Measurements from ENCODE around the gene SLC9B1. TPM values are rescaled to one million over a fixed set of nuclear protein-coding genes. Genes with fewer than 3 reads are reported as not detected.
"Not testable (repeated sequence)": the region's sequence is repeated elsewhere in the genome, so short reads cannot be mapped to it uniquely, and the experiment has no call there.

The SLC9B1 gene
- total and polyA plus RNA-seq, 2 donors (not counting 1 experiment from before 2014, with no cell fraction given) = 1.1 to 2.0 TPM

- TF ChIP-seq CTCF (conservative IDR thresholded peaks at IDR 0.05 in 1 of 2, IDR thresholded peaks at IDR 0.05 in 1 of 2; ENCODE audit: low read depth in 1 of 2, low read length in 2 of 2) = peak; percentile 60 to 70
- TF ChIP-seq EZH2 (IDR thresholded peaks at IDR 0.05; ENCODE audit: low read length, missing control alignments) = no peak
- Histone ChIP-seq H3K4me3 (replicated peaks in 1 of 4; ENCODE audit: control extremely low read depth in 1 of 4, insufficient read depth in 1 of 4, low read depth in 3 of 4, low read length in 4 of 4) (no peak overlapping the region), H3K27me3 (ENCODE audit: control insufficient read depth, insufficient read depth, low read length) (no peaks in the 10 kb centered on the region), H3K79me2 (ENCODE audit: control insufficient read depth, insufficient read depth, low read length) (no peaks in the 10 kb centered on the region), H3K27ac (ENCODE audit: insufficient read depth, low read length) (no peak overlapping the region), H3K9ac (ENCODE audit: insufficient read depth, low read length) (no peak overlapping the region), H2AFZ (ENCODE audit: low read length) (no peak overlapping the region), H3K4me2 (ENCODE audit: extremely low read depth, insufficient read depth, low read length) (no peak overlapping the region), H3K4me1 (ENCODE audit: control insufficient read depth, extremely low read depth, insufficient read depth, low read length) (no peaks in the 10 kb centered on the region), H3K9me3 (ENCODE audit: control insufficient read depth, insufficient read depth, low read depth, low read length) (no peaks in the 10 kb centered on the region), H3K36me3 (ENCODE audit: control insufficient read depth, insufficient read depth, low read length) (no peaks in the 10 kb centered on the region), H4K20me1 (ENCODE audit: control insufficient read depth, extremely low read depth, insufficient read depth, low read length) (no peaks in the 10 kb centered on the region)
- DNase-seq (ENCODE audit: low read depth in 2 of 2) = peak; percentile 53 to 87
Measured at GRCh38 chr4:103008875-103009729, 10.4 kb downstream of the SLC9B1 start.

- no peaks in the 10 kb centered on the region for H3K79me2 ChIP-seq (ENCODE audit: control insufficient read depth, insufficient read depth, low read length)
- H3K4me3 ChIP-seq (replicated peaks in 1 of 4; ENCODE audit: control extremely low read depth in 1 of 4, insufficient read depth in 1 of 4, low read depth in 3 of 4, low read length in 4 of 4) = no peak overlapping the region
- DNase-seq (ENCODE audit: low read depth in 2 of 2) = peak; percentile 27 to 34
- TF ChIP-seq EZH2 (IDR thresholded peaks at IDR 0.05; ENCODE audit: low read length, missing control alignments) (no peak), CTCF (conservative IDR thresholded peaks at IDR 0.05 in 1 of 2, IDR thresholded peaks at IDR 0.05 in 1 of 2; ENCODE audit: low read depth in 1 of 2, low read length in 2 of 2) (no peak)
- no peaks in the 10 kb centered on the region for H3K36me3 ChIP-seq (ENCODE audit: control insufficient read depth, insufficient read depth, low read length)
- no peak overlapping the region for H2AFZ ChIP-seq (ENCODE audit: low read length)
- H3K27ac ChIP-seq (ENCODE audit: insufficient read depth, low read length) = no peak overlapping the region
- no peaks in the 10 kb centered on the region for H3K27me3 ChIP-seq (ENCODE audit: control insufficient read depth, insufficient read depth, low read length)
- H3K4me2 ChIP-seq (ENCODE audit: extremely low read depth, insufficient read depth, low read length) = no peak overlapping the region
- no peak overlapping the region for H3K9ac ChIP-seq (ENCODE audit: insufficient read depth, low read length)
- no peaks in the 10 kb centered on the region for H4K20me1 ChIP-seq (ENCODE audit: control insufficient read depth, extremely low read depth, insufficient read depth, low read length)
- no peaks in the 10 kb centered on the region for H3K4me1 ChIP-seq (ENCODE audit: control insufficient read depth, extremely low read depth, insufficient read depth, low read length)
- H3K9me3 ChIP-seq (ENCODE audit: control insufficient read depth, insufficient read depth, low read depth, low read length) = no peaks in the 10 kb centered on the region
Measured at GRCh38 chr4:103002551-103002950, 17.0 kb downstream of the SLC9B1 start.

GRCh38 chr4:102994803-102995202 is 24.7 kb downstream of the SLC9B1 start:
- Histone ChIP-seq H3K27ac (ENCODE audit: insufficient read depth, low read length) (no peak overlapping the region), H3K36me3 (ENCODE audit: control insufficient read depth, insufficient read depth, low read length) (no peaks in the 10 kb centered on the region), H2AFZ (ENCODE audit: low read length) (no peak overlapping the region)

GRCh38 chr4:102993985-102994384 is 25.5 kb downstream of the SLC9B1 start:
- H3K27ac ChIP-seq (ENCODE audit: insufficient read depth, low read length); H3K79me2 ChIP-seq (ENCODE audit: control insufficient read depth, insufficient read depth, low read length); H3K27me3 ChIP-seq (ENCODE audit: control insufficient read depth, insufficient read depth, low read length); H3K4me1 ChIP-seq (ENCODE audit: control insufficient read depth, extremely low read depth, insufficient read depth, low read length); DNase-seq (ENCODE audit: low read depth in 2 of 2); H4K20me1 ChIP-seq (ENCODE audit: control insufficient read depth, extremely low read depth, insufficient read depth, low read length); H3K9ac ChIP-seq (ENCODE audit: insufficient read depth, low read length); H3K4me3 ChIP-seq (replicated peaks in 1 of 4; ENCODE audit: control extremely low read depth in 1 of 4, insufficient read depth in 1 of 4, low read depth in 3 of 4, low read length in 4 of 4); H3K4me2 ChIP-seq (ENCODE audit: extremely low read depth, insufficient read depth, low read length); H2AFZ ChIP-seq (ENCODE audit: low read length); H3K36me3 ChIP-seq (ENCODE audit: control insufficient read depth, insufficient read depth, low read length); H3K9me3 ChIP-seq (ENCODE audit: control insufficient read depth, insufficient read depth, low read depth, low read length): not testable (repeated sequence)

More at GRCh38 chr4:102994803-102995202, 24.7 kb downstream of the SLC9B1 start:
- Histone ChIP-seq H3K4me2 (ENCODE audit: extremely low read depth, insufficient read depth, low read length) (no peak overlapping the region), H3K4me3 (replicated peaks in 1 of 4; ENCODE audit: control extremely low read depth in 1 of 4, insufficient read depth in 1 of 4, low read depth in 3 of 4, low read length in 4 of 4) (no peak overlapping the region), H3K27me3 (ENCODE audit: control insufficient read depth, insufficient read depth, low read length) (no peaks in the 10 kb centered on the region), H3K9me3 (ENCODE audit: control insufficient read depth, insufficient read depth, low read depth, low read length) (no peaks in the 10 kb centered on the region), H3K9ac (ENCODE audit: insufficient read depth, low read length) (no peak overlapping the region), H3K4me1 (ENCODE audit: control insufficient read depth, extremely low read depth, insufficient read depth, low read length) (no peaks in the 10 kb centered on the region), H3K79me2 (ENCODE audit: control insufficient read depth, insufficient read depth, low read length) (no peaks in the 10 kb centered on the region), H4K20me1 (ENCODE audit: control insufficient read depth, extremely low read depth, insufficient read depth, low read length) (no peaks in the 10 kb centered on the region)
- DNase-seq (ENCODE audit: low read depth in 2 of 2) = no peak
- TF ChIP-seq EZH2 (IDR thresholded peaks at IDR 0.05; ENCODE audit: low read length, missing control alignments) (no peak), CTCF (conservative IDR thresholded peaks at IDR 0.05 in 1 of 2, IDR thresholded peaks at IDR 0.05 in 1 of 2; ENCODE audit: low read depth in 1 of 2, low read length in 2 of 2) (no peak)

Measured in fibroblast of lung (primary cell).